KMS-11 (cell line): ENCODE data around the gene EEF2K.

Experiments used
- H2AFZ ChIP-seq: fragments of 200-600 bp; sonication (generic); 2 replicates; pipeline ENCODE4 v1.6.1; 2016; ENCODE audit warnings: antibody characterized with exemption, mixed run types, low read depth
- H3K27ac ChIP-seq: fragments of 200-600 bp; sonication (generic); 2 replicates; pipeline ENCODE4 v1.6.1; 2016; ENCODE audit warnings: mild to moderate bottlenecking, mixed run types
- H3K27me3 ChIP-seq: fragments of 200-600 bp; sonication (generic); 2 replicates; pipeline ENCODE4 v1.6.1; 2017; ENCODE audit warnings: mild to moderate bottlenecking, low read depth, mixed run types, moderate library complexity; ENCODE audit not compliant: insufficient read depth
- H3K36me3 ChIP-seq: fragments of 200-600 bp; sonication (generic); 2 replicates; pipeline ENCODE4 v1.6.1; 2017; ENCODE audit warnings: mild to moderate bottlenecking, mixed run types; ENCODE audit not compliant: insufficient read depth
- H3K4me1 ChIP-seq: fragments of 200-600 bp; sonication (generic); 2 replicates; pipeline ENCODE4 v1.6.1; 2016; ENCODE audit warnings: mild to moderate bottlenecking, low read depth, mixed run types; ENCODE audit not compliant: poor library complexity, severe bottlenecking
- H3K4me2 ChIP-seq: fragments of 200-600 bp; sonication (generic); 2 replicates; pipeline ENCODE4 v1.7.0; 2016; ENCODE audit warnings: mild to moderate bottlenecking, mixed run types
- H3K4me3 ChIP-seq: fragments of 200-600 bp; sonication (generic); IDR thresholded peaks from 2 replicates; pipeline ENCODE4 v1.6.1; 2017; ENCODE audit warnings: low read depth, low read length, mixed read lengths; ENCODE audit not compliant: insufficient read depth
- H3K79me2 ChIP-seq: fragments of 200-600 bp; sonication (generic); 2 replicates; pipeline ENCODE4 v1.6.1; 2016; ENCODE audit warnings: low read depth, mixed run types; ENCODE audit not compliant: insufficient read depth
- H3K9ac ChIP-seq: fragments of 200-600 bp; sonication (generic); 2 replicates; pipeline ENCODE4 v1.6.1; 2016; ENCODE audit warnings: mild to moderate bottlenecking, mixed run types
- H4K20me1 ChIP-seq: fragments of 200-600 bp; sonication (generic); 2 replicates; pipeline ENCODE4 v1.6.1; 2016; ENCODE audit warnings: mild to moderate bottlenecking, mixed run types; ENCODE audit not compliant: insufficient read depth
- CTCF ChIP-seq: fragments of 200-600 bp; sonication (generic); conservative IDR thresholded peaks from 2 replicates; pipeline ENCODE4 v1.6.1; 2017; ENCODE audit warnings: low read depth, mild to moderate bottlenecking, antibody characterized with exemption, low read length, moderate library complexity, mixed read lengths

EEF2K gene

DNA sequence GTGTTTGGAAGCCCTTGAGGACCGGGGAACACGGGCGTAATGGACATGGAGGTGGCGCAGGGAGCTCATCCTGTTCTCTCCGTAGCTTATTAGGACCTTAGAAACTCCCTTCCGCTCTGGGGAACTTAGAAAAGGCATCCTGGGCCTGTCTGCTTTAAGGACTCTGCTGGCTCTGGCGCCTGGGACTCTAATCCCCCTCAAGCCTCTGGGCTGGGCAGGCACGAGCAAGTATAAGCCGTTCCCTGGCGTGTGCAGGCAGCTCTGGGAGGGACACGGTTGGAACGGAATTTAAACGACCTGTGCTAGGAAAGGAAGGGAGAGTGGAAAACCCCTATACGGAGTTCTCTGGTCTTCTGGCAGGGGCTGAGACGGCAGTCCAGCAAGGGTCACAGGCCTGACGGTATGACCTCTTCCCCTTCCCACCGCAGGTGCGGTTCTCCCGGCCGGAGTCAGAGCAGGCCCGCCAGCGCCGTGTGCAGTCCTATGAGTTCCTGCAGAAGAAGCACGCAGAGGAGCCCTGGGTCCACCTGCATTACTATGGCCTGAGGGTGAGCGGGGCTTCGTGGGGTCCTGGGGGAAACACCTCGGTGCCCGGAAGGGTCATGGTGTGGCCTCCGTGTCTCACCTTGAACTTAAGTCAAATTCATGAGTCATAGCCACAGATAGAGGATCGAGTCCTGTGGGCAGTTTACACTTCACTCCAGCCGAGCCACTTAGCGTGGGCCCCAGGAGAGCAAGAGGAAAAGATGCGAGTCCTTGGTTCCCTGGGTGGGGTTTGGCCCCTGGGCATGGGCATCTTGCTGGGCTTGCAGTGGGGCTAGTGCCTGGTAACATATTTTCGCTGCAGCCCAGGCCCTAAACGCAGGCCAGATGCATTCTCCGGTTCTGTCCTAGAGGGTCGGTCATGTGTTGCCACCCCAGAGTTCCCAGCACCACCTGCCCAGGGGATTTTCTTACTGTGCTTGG, 108.9 kb downstream of the EEF2K start:
- no peak overlapping the region for H3K4me2 ChIP-seq
- no peaks in the 10 kb centered on the region for H4K20me1 ChIP-seq
- H3K9ac ChIP-seq: no peak overlapping the region
- H3K36me3 ChIP-seq: peaks cover 19% of the 10 kb centered on the region; the same call in 1 of the 2 replicates
- no peak for TF ChIP-seq CTCF
- H3K4me1 ChIP-seq: no peaks in the 10 kb centered on the region
- H3K79me2 ChIP-seq: no peaks in the 10 kb centered on the region
- no peak overlapping the region for H3K27ac ChIP-seq
- no peaks in the 10 kb centered on the region for H3K27me3 ChIP-seq
- H2AFZ ChIP-seq: no peak overlapping the region
- H3K4me3 ChIP-seq: no peak overlapping the region

GRCh38 chr16:22315979-22316378, 109.9 kb downstream of the EEF2K start:
- Histone ChIP-seq H3K4me1 (no peaks in the 10 kb centered on the region), H2AFZ (no peak overlapping the region), H3K9ac (no peak overlapping the region), H3K36me3 (peaks cover 19% of the 10 kb centered on the region; the same call in 1 of the 2 replicates), H3K79me2 (no peaks in the 10 kb centered on the region), H3K4me3 (no peak overlapping the region), H3K4me2 (no peak overlapping the region), H4K20me1 (no peaks in the 10 kb centered on the region), H3K27me3 (no peaks in the 10 kb centered on the region), H3K27ac (no peak overlapping the region)
- TF ChIP-seq CTCF: no peak

- Histone ChIP-seq H4K20me1 (no peaks in the 10 kb centered on the region), H3K27me3 (no peaks in the 10 kb centered on the region), H3K4me3 (no peak overlapping the region), H2AFZ (no peak overlapping the region), H3K27ac (no peak overlapping the region), H3K4me2 (no peak overlapping the region), H3K4me1 (no peaks in the 10 kb centered on the region), H3K36me3 (peaks cover 19% of the 10 kb centered on the region; the same call in 1 of the 2 replicates), H3K9ac (no peak overlapping the region), H3K79me2 (no peaks in the 10 kb centered on the region)
- TF ChIP-seq CTCF: no peak
Measured at GRCh38 chr16:22316411-22316811, 110.3 kb downstream of the EEF2K start.

GRCh38 chr16:22317001-22317530, 111.0 kb downstream of the EEF2K start:
- Histone ChIP-seq H3K4me3 (no peak overlapping the region), H3K27ac (no peak overlapping the region), H3K4me2 (no peak overlapping the region), H3K79me2 (no peaks in the 10 kb centered on the region; the same call in 1 of the 2 replicates), H3K4me1 (no peaks in the 10 kb centered on the region), H3K27me3 (no peaks in the 10 kb centered on the region), H2AFZ (no peak overlapping the region), H3K36me3 (peaks cover 14% of the 10 kb centered on the region; the same call in 1 of the 2 replicates), H3K9ac (no peak overlapping the region), H4K20me1 (no peaks in the 10 kb centered on the region)
- TF ChIP-seq CTCF: no peak
